Sciatic nerve (tissue), 2 donors: ENCODE data around the gene CYP2W1. TPM values are rescaled to one million over a fixed set of nuclear protein-coding genes. Genes with fewer than 3 reads are reported as not detected.
A peak's percentile ranks its signal among the peaks of the same experiment; 100 is the strongest.

Experiments used
- ATAC-seq: fragments of 200-7000 bp; cut with Tn5 transposase; one replicate; pipeline ENCODE4 v1.9.1; 2020; ENCODE audit warnings: mild to moderate bottlenecking, moderate library complexity
- DNase-seq: peaks from one replicate; pipeline ENCODE4 v3.0.0-alpha.2; 2020; ENCODE audit warnings: low spot score
- intact Hi-C: fragments of 100-400 bp; cut with DNase I; formaldehyde crosslinking; loops from one replicate; pipeline ENCODE4 v1.14.2; 2022
- total RNA-seq: library from RNA; stranded (reverse); fragmentation: NEBNext Ultra II Directional; extraction: Animal tissue kit (Norgen Biotek cat#: 25700); gene quantifications from one replicate; pipeline ENCODE4 v1.2.1, GENCODE V29; 2021
- donor health status: DM: no; HTN: no; CAD: no.
- donor health status: DM: no; HTN: no; CAD: no.

Gene CYP2W1
- total RNA-seq, 1 donor from 2014 or later = 1.6 TPM

GRCh38 chr7:1005303-1005702 is 22.3 kb downstream of the CYP2W1 start:
- no peak for DNase-seq
- no peak for ATAC-seq
- intact Hi-C loops = loop anchor here (5.0 kb wide), 1 partner anchor 867 kb away; no protein-coding TSS in a partner anchor

- intact Hi-C loops = loop anchor here (5.0 kb wide), 1 partner anchor 864 kb away; no protein-coding TSS in a partner anchor
- no peak for ATAC-seq
- DNase-seq = no peak
These were observed 24.9 kb downstream of the CYP2W1 start for GRCh38 chr7:1007901-1008300.

GRCh38 chr7:1008733-1009363 is 25.9 kb downstream of the CYP2W1 start:
- DNase-seq (no peak), ATAC-seq (no peak)
- intact Hi-C loops = loop anchor here (5.0 kb wide), 1 partner anchor 863 kb away; no protein-coding TSS in a partner anchor

- DNase-seq = no peak
- intact Hi-C loops = loop anchor here (5.0 kb wide), 1 partner anchor 863 kb away; no protein-coding TSS in a partner anchor
- no peak for ATAC-seq
These were observed 26.8 kb downstream of the CYP2W1 start for GRCh38 chr7:1009747-1010146.

- intact Hi-C loops = no loop called here
- DNase-seq (no peak), ATAC-seq (no peak)
These were observed 27.2 kb downstream of the CYP2W1 start for GRCh38 chr7:1010226-1010625.

GRCh38 chr7:1011297-1012003 is 28.5 kb downstream of the CYP2W1 start:
- ATAC-seq (no peak), DNase-seq (no peak)
- intact Hi-C loops = no loop called here

- no peak for DNase-seq
- intact Hi-C loops = no loop called here
These were observed 29.2 kb downstream of the CYP2W1 start for GRCh38 chr7:1012004-1012715.

GRCh38 chr7:1012716-1013095 is 29.7 kb downstream of the CYP2W1 start:
- ATAC-seq (no peak), DNase-seq (no peak)
- intact Hi-C loops = no loop called here

More at GRCh38 chr7:1012004-1012715, 29.2 kb downstream of the CYP2W1 start:
- peak; percentile 7 for ATAC-seq

- intact Hi-C loops = no loop called here
- no peak for DNase-seq
- no peak for ATAC-seq
These were observed 30.6 kb downstream of the CYP2W1 start for GRCh38 chr7:1013581-1013980.

- intact Hi-C loops = no loop called here
- DNase-seq (no peak), ATAC-seq (no peak)
These were observed 31.7 kb downstream of the CYP2W1 start for GRCh38 chr7:1014681-1015080.

- DNase-seq (no peak), ATAC-seq (no peak)
- intact Hi-C loops = no loop called here
These were observed 32.5 kb downstream of the CYP2W1 start for GRCh38 chr7:1015196-1016121.

- intact Hi-C loops = no loop called here
- DNase-seq (no peak), ATAC-seq (no peak)
These were observed 33.9 kb downstream of the CYP2W1 start for GRCh38 chr7:1016577-1017531.

- ATAC-seq = no peak
These were observed 34.8 kb downstream of the CYP2W1 start for GRCh38 chr7:1017586-1018333.

GRCh38 chr7:1018334-1018695 is 35.3 kb downstream of the CYP2W1 start:
- ATAC-seq = no peak
- DNase-seq = no peak
- intact Hi-C loops = no loop called here

More at GRCh38 chr7:1017586-1018333, 34.8 kb downstream of the CYP2W1 start:
- intact Hi-C loops = no loop called here
- no peak for DNase-seq

GRCh38 chr7:1019255-1019785 is 36.3 kb downstream of the CYP2W1 start:
- DNase-seq (no peak), ATAC-seq (no peak)
- intact Hi-C loops = no loop called here

GRCh38 chr7:1019789-1020610 is 37.0 kb downstream of the CYP2W1 start:
- DNase-seq = no peak

More at GRCh38 chr7:1019789-1020610, 37.0 kb downstream of the CYP2W1 start:
- ATAC-seq = no peak
- intact Hi-C loops = no loop called here
